Tongue (tissue), 2 donors: Measurements from ENCODE around the gene TBC1D12. TPM values are rescaled to one million over a fixed set of nuclear protein-coding genes. Genes with fewer than 3 reads are reported as not detected.
A peak's percentile ranks its signal among the peaks of the same experiment; 100 is the strongest.
"Not testable (repeated sequence)": the region's sequence is repeated elsewhere in the genome, so short reads cannot be mapped to it uniquely, and the experiment has no call there.

Experiments used
- DNase-seq: peaks from one replicate; pipeline ENCODE4 v3.0.0-alpha.2; 2015
- total RNA-seq: library from RNA; depleted of rRNA; stranded (reverse); fragments of >200 nt; gene quantifications from one replicate; pipeline ENCODE4 v1.2.3, GENCODE V29; 2014

The TBC1D12 gene
- total RNA-seq, 1 donor from 2014 or later, result 18.4 TPM

- DNase-seq, result peak; percentile 1
These were observed 143.9 kb downstream of the TBC1D12 start for GRCh38 chr10:94546049-94546900.

GRCh38 chr10:94546901-94547185, 144.5 kb downstream of the TBC1D12 start:
- DNase-seq, result peak; percentile 21

- DNase-seq, result no peak
These were observed 146.9 kb downstream of the TBC1D12 start for GRCh38 chr10:94549221-94549620.

GRCh38 chr10:94567714-94568307, 165.5 kb downstream of the TBC1D12 start:
- DNase-seq, result not testable (repeated sequence)

- no peak for DNase-seq
These were observed 168.7 kb downstream of the TBC1D12 start for GRCh38 chr10:94571081-94571480.

- no peak for DNase-seq
These were observed 169.2 kb downstream of the TBC1D12 start for GRCh38 chr10:94571528-94571927.

- no peak for DNase-seq
These were observed 176.4 kb downstream of the TBC1D12 start for GRCh38 chr10:94578790-94579189.

- no peak for DNase-seq
These were observed 180.8 kb downstream of the TBC1D12 start for GRCh38 chr10:94583124-94583523.

Other genes with a start within 250 kb of the TBC1D12 start
- 26.5 TPM for gene NOC3L, start 39.6 kb upstream of the TBC1D12 start, total RNA-seq
- gene HELLS, start 143.2 kb downstream of the TBC1D12 start, total RNA-seq, result 39.9 TPM